ENCODE data around the gene RAB9B. TPM values are rescaled to one million over a fixed set of nuclear protein-coding genes. Genes with fewer than 3 reads are reported as not detected.

Gene RAB9B
- polyA plus RNA-seq, 1 donor (not counting 4 experiments of a cell fraction or from before 2014, with no cell fraction given), result 0.28 TPM

DNA sequence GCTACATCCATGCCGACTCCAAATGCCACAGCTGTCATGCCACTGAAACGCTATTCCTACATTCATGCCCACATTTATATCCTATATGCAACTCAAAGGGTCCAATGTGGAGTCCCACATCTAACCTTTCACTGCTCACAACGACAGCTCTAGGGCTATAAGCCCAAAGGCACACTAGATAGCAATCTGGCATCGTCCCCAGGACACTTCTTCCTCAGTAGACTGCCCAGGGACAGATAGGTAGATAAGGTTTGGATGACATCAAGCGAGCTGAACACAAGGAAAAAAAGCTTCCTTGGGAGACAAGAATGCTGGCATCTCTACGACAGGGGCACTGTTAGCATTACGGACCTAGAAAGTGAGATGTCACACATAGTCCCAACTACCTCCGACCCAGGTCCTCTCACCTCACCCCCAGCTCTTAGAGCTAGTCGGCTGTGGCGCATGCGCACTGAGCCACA, 685 bp downstream of the RAB9B start:
- FAIRE-seq, result no peak
- peaks cover 7% of the 10 kb centered on the region for H3K27me3 ChIP-seq (ENCODE audit: control insufficient read depth, extremely low read depth, insufficient read depth, low read length)
- dilution Hi-C loops (cut with MboI; ENCODE audit: extremely low pct_ligation_motif_present, low sequenced_read_pairs), result no loop called here

DNA sequence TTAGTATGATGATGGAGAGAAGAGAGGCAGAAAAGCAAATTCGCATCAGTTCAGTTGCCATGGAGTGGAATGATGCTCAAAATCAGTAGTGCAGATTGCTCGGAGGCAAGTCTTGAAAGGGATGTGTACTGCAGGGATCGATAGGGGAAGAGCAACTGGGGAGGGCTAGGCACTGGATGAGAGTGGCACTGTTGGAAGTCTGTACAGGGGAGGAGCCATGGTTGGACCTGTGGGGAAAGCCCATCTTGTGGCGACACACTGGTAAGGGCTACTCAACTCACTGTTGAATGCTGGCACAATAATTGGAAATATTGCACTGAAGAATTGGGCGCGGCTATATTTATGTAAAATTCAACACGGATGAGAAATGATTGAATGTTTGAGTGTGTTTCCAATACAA, 1.2 kb downstream of the RAB9B start:
- DNase-seq (ENCODE audit: low read depth, low spot score), result no peak
- Histone ChIP-seq H3K4me1 (ENCODE audit: control insufficient read depth, extremely low read depth, insufficient read depth, low read length) (no peaks in the 10 kb centered on the region), H4K20me1 (ENCODE audit: control insufficient read depth, extremely low read depth, insufficient read depth, low read length) (no peaks in the 10 kb centered on the region), H3K4me3 (ENCODE audit: control insufficient read depth in 2 of 3, extremely low read depth in 1 of 3, insufficient read depth in 2 of 3, low read depth in 1 of 3, low read length in 3 of 3) (no peak overlapping the region), H3K27ac (ENCODE audit: control insufficient read depth, insufficient read depth, low read length) (no peak overlapping the region), H3K9me3 (ENCODE audit: control insufficient read depth, low read depth, low read length) (no peaks in the 10 kb centered on the region), H3K27me3 (ENCODE audit: control insufficient read depth, extremely low read depth, insufficient read depth, low read length) (peaks cover 7% of the 10 kb centered on the region), H3K9me1 (ENCODE audit: control insufficient read depth, extremely low read depth, insufficient read depth, low read length) (no peaks in the 10 kb centered on the region), H2AFZ (ENCODE audit: control insufficient read depth, low read length) (no peak overlapping the region), H3K36me3 (ENCODE audit: control insufficient read depth in 2 of 2, extremely low read depth in 1 of 2, insufficient read depth in 2 of 2, low read length in 2 of 2) (no peaks in the 10 kb centered on the region), H3K9ac (ENCODE audit: control insufficient read depth, extremely low read depth, insufficient read depth, low read length) (no peak overlapping the region), H3K4me2 (ENCODE audit: control insufficient read depth, extremely low read depth, insufficient read depth, low read depth, low read length) (no peak overlapping the region), H3K79me2 (ENCODE audit: control insufficient read depth, insufficient read depth, low read length) (no peaks in the 10 kb centered on the region)
- FAIRE-seq, result no peak
- dilution Hi-C loops (cut with MboI; ENCODE audit: extremely low pct_ligation_motif_present, low sequenced_read_pairs), result no loop called here
- TF ChIP-seq, protein P1, sequence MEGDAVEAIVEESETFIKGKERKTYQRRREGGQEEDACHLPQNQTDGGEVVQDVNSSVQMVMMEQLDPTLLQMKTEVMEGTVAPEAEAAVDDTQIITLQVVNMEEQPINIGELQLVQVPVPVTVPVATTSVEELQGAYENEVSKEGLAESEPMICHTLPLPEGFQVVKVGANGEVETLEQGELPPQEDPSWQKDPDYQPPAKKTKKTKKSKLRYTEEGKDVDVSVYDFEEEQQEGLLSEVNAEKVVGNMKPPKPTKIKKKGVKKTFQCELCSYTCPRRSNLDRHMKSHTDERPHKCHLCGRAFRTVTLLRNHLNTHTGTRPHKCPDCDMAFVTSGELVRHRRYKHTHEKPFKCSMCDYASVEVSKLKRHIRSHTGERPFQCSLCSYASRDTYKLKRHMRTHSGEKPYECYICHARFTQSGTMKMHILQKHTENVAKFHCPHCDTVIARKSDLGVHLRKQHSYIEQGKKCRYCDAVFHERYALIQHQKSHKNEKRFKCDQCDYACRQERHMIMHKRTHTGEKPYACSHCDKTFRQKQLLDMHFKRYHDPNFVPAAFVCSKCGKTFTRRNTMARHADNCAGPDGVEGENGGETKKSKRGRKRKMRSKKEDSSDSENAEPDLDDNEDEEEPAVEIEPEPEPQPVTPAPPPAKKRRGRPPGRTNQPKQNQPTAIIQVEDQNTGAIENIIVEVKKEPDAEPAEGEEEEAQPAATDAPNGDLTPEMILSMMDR (optimal IDR thresholded peaks at IDR 0.05 in 1 of 3, IDR thresholded peaks at IDR 0.05 in 1 of 3, conservative IDR thresholded peaks at IDR 0.05 in 1 of 3; ENCODE audit: extremely low read depth in 1 of 3, insufficient read depth in 2 of 3, low read length in 3 of 3), result no peak
- no peak for TF ChIP-seq EZH2 (IDR thresholded peaks at IDR 0.05; ENCODE audit: low read length)

More for the DNA sequence above, 685 bp downstream of the RAB9B start:
- H3K36me3 ChIP-seq (ENCODE audit: control insufficient read depth in 2 of 2, extremely low read depth in 1 of 2, insufficient read depth in 2 of 2, low read length in 2 of 2), result no peaks in the 10 kb centered on the region
- no peak overlapping the region for H3K27ac ChIP-seq (ENCODE audit: control insufficient read depth, insufficient read depth, low read length)
- H3K79me2 ChIP-seq (ENCODE audit: control insufficient read depth, insufficient read depth, low read length), result no peaks in the 10 kb centered on the region
- peak overlapping the region; percentile 20 for H3K9ac ChIP-seq (ENCODE audit: control insufficient read depth, extremely low read depth, insufficient read depth, low read length)
- peak overlapping the region; percentile 84 for H3K4me2 ChIP-seq (ENCODE audit: control insufficient read depth, extremely low read depth, insufficient read depth, low read depth, low read length)
- H3K4me1 ChIP-seq (ENCODE audit: control insufficient read depth, extremely low read depth, insufficient read depth, low read length), result no peaks in the 10 kb centered on the region
- peak overlapping the region; percentile 76 for H2AFZ ChIP-seq (ENCODE audit: control insufficient read depth, low read length)
- peak overlapping the region; percentile 27 to 68 (median 59) for H3K4me3 ChIP-seq (ENCODE audit: control insufficient read depth in 2 of 3, extremely low read depth in 1 of 3, insufficient read depth in 2 of 3, low read depth in 1 of 3, low read length in 3 of 3)
- no peaks in the 10 kb centered on the region for H4K20me1 ChIP-seq (ENCODE audit: control insufficient read depth, extremely low read depth, insufficient read depth, low read length)
- H3K9me3 ChIP-seq (ENCODE audit: control insufficient read depth, low read depth, low read length), result no peaks in the 10 kb centered on the region
- no peak for TF ChIP-seq EZH2 (IDR thresholded peaks at IDR 0.05; ENCODE audit: low read length)
- TF ChIP-seq, protein P1 (optimal IDR thresholded peaks at IDR 0.05 in 1 of 3, IDR thresholded peaks at IDR 0.05 in 1 of 3, conservative IDR thresholded peaks at IDR 0.05 in 1 of 3; ENCODE audit: extremely low read depth in 1 of 3, insufficient read depth in 2 of 3, low read length in 3 of 3), result no peak
- DNase-seq (ENCODE audit: low read depth, low spot score), result no peak
- H3K9me1 ChIP-seq (ENCODE audit: control insufficient read depth, extremely low read depth, insufficient read depth, low read length), result no peaks in the 10 kb centered on the region
